Stimulated activated CD4-positive, alpha-beta T cell treated with anti-CD3 and anti-CD28 coated beads, Interleukin-15, amount 100 ng/mL, for 1 hour (primary cell): ENCODE results near the gene GPSM1.

Source experiments
- DNase-seq, 2 donors: peaks; one replicate each; pipeline ENCODE4 v3.0.0-alpha.2; 2020; ENCODE audit warnings: low read depth in 1 of 2, low spot score in 1 of 2

GPSM1 gene

GRCh38 chr9:136290508-136291000 is 36.8 kb upstream of the GPSM1 start:
- DNase-seq, result no peak

- DNase-seq, result no peak
Observed at GRCh38 chr9:136291306-136292025, 35.9 kb upstream of the GPSM1 start.

- DNase-seq, result no peak
Observed at GRCh38 chr9:136292026-136292538, 35.3 kb upstream of the GPSM1 start.

GRCh38 chr9:136292591-136293448 is 34.5 kb upstream of the GPSM1 start:
- no peak for DNase-seq

GRCh38 chr9:136293476-136294077 is 33.8 kb upstream of the GPSM1 start:
- no peak for DNase-seq

GRCh38 chr9:136294437-136294836 is 32.9 kb upstream of the GPSM1 start:
- no peak for DNase-seq

- no peak for DNase-seq
Observed at GRCh38 chr9:136295055-136295454, 32.3 kb upstream of the GPSM1 start.

GRCh38 chr9:136295542-136296433 is 31.6 kb upstream of the GPSM1 start:
- no peak for DNase-seq

GRCh38 chr9:136296434-136297015 is 30.8 kb upstream of the GPSM1 start:
- no peak for DNase-seq

- no peak for DNase-seq
Observed at GRCh38 chr9:136297016-136297691, 30.2 kb upstream of the GPSM1 start.

- DNase-seq, result no peak
Observed at GRCh38 chr9:136297766-136298735, 29.3 kb upstream of the GPSM1 start.

- no peak for DNase-seq
Observed at GRCh38 chr9:136299116-136299515, 28.2 kb upstream of the GPSM1 start.

- DNase-seq, result no peak
Observed at GRCh38 chr9:136299541-136299940, 27.8 kb upstream of the GPSM1 start.

GRCh38 chr9:136300016-136300545 is 27.3 kb upstream of the GPSM1 start:
- no peak for DNase-seq

GRCh38 chr9:136300866-136301265 is 26.5 kb upstream of the GPSM1 start:
- DNase-seq, result no peak

GRCh38 chr9:136302527-136302926 is 24.8 kb upstream of the GPSM1 start:
- no peak for DNase-seq

GRCh38 chr9:136303066-136303824 is 24.1 kb upstream of the GPSM1 start:
- DNase-seq, result no peak
